Activated naive CD8-positive, alpha-beta T cell treated with anti-CD3 and anti-CD28 coated beads for 36 hours (primary cell): Measurements from ENCODE around the gene ASXL2. TPM values are rescaled to one million over a fixed set of nuclear protein-coding genes. Genes with fewer than 3 reads are reported as not detected.
A peak's percentile ranks its signal among the peaks of the same experiment; 100 is the strongest.
"Not testable (repeated sequence)": the region's sequence is repeated elsewhere in the genome, so short reads cannot be mapped to it uniquely, and the experiment has no call there.

Experiments used
- DNase-seq: peaks from one replicate; pipeline ENCODE4 v3.0.0; 2021
- H3K27ac Mint-ChIP-seq: one replicate; pipeline ENCODE4 v1.8.0; 2022; ENCODE audit warnings: mild to moderate bottlenecking, moderate library complexity, mixed read lengths
- H3K27me3 Mint-ChIP-seq: one replicate; pipeline ENCODE4 v1.8.0; 2022; ENCODE audit warnings: mild to moderate bottlenecking, mixed read lengths
- H3K36me3 Mint-ChIP-seq: one replicate; pipeline ENCODE4 v1.8.0; 2021; ENCODE audit warnings: mild to moderate bottlenecking, mixed read lengths
- H3K4me1 Mint-ChIP-seq: one replicate; pipeline ENCODE4 v1.8.0; 2021; ENCODE audit warnings: mixed read lengths
- H3K4me3 Mint-ChIP-seq: one replicate; pipeline ENCODE4 v1.8.0; 2022; ENCODE audit warnings: mild to moderate bottlenecking, moderate library complexity, mixed read lengths
- H3K9me3 Mint-ChIP-seq: one replicate; pipeline ENCODE4 v1.8.0; 2022; ENCODE audit warnings: mixed read lengths
- total RNA-seq, 2 experiments: library from RNA; stranded (reverse); gene quantifications; one replicate each; pipeline ENCODE4 v1.2.3, GENCODE V29; 2021

The ASXL2 gene
- total RNA-seq = 10 to 100 TPM; 36.2 to 39.6 TPM

DNA sequence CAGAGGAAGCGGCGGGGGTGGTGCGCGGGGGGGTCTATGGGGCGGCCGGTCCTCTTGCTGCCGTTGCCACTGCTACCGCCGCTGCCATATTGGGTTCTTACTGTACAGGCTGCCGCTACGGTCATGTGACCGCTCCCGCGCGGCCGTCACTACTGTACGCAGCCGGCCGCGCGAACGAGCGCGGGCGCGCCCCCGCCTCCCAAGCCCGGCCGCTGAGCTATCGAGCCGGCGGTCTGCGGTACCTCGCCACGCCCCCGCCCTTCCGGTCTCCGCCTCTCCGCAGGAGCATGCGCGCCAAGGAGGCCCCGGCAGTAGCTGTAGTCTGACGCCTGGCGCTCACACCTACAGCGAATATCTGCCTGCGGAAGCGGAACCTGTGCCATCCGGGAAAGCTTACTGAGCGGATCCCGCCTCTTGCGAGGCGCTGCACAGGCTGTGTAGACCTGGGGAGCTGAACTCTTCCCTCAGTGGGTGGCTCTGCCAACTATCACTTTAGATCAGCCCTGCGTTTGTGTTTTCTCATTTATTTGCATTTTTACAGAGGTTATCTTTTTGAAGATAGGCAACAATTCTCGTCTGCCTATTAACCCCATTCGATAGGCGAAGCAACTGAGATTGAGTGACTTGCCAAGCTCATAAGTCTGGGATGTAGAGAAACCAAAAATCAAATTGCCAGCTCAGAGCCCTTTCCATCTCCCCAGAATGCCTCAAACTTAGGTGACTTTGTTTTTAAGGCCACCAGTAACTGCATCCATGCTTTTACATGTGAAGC, at the start of gene ASXL2:
Gene ASXL2 (minus strand): TSS at position 127 of the 772 bp plus-strand sequence. CDS start 265 bp downstream, outside the sequence.
- Mint-ChIP-seq H3K27me3 (no peaks in the 10 kb centered on the region), H3K27ac (peak within 1 kb of the TSS; percentile 96), H3K4me3 (peak within 1 kb of the TSS; percentile 92), H3K9me3 (no peaks in the 10 kb centered on the region), H3K4me1 (peaks cover 36% of the 10 kb centered on the region), H3K36me3 (peaks cover 13% of the 10 kb centered on the region)
- DNase-seq = peak; percentile 99

DNA sequence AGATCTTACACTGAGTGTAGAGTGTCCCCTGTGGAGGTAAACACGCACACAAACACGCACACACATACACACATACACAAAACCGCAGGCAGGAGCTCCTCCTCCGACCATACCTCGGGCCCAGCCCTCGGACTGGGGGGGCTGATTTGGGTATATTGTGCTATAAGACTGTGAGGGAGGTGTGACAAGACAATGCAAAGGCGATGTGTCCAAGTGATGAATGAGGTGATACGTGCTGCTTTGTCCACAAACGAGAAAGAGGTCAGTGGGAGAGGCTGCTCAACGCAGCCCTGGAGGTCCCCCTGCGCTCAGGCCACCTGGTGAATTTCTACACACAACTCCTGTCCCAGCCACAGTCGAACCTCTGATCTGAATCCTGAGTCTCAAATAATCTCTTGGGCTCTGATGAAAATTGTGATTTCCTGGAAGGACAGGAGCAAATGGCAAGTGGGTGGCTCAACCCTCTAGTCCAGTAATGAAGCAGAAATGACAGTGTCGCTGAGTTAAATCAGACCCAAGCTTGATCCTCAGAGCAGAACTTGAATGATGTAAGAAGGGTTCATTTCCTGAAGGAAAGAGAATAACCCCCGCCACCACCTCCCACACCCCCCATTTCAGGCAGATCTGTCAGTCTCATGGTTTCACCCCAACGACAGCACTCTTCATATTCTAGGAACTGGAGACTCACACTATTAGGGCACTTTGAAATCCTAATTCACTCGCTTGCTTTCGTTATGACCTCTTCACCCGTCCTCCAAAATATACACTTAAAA, 48.9 kb upstream of the ASXL2 start:
- Mint-ChIP-seq H3K27ac (no peak overlapping the region), H3K4me1 (no peaks in the 10 kb centered on the region)

DNA sequence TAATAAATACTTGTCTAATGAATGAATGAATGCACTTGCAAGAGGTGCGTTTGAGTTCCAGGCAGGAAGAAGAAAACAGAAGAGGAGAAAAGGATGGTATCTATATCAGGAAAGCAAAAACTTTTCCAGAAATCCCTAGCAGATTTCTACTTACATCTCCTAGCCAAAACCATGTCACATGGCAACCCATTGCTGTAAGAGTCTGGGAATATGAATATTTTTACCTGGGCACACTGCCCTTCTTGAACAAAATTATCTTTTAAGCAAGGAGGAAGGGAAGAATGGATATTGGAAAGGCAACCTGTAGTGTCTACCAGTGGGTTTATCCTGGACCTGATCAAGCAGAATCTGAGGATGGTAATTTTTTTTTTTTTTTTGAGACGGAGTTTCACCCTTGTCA, 44.2 kb upstream of the ASXL2 start:
- Mint-ChIP-seq H3K27me3 (no peaks in the 10 kb centered on the region), H3K4me1 (no peaks in the 10 kb centered on the region), H3K9me3 (no peaks in the 10 kb centered on the region), H3K36me3 (no peaks in the 10 kb centered on the region), H3K27ac (no peak overlapping the region), H3K4me3 (no peak overlapping the region)
- no peak for DNase-seq

More for the DNA sequence above, 48.9 kb upstream of the ASXL2 start:
- Mint-ChIP-seq H3K27me3 (no peaks in the 10 kb centered on the region), H3K9me3 (no peaks in the 10 kb centered on the region), H3K36me3 (no peaks in the 10 kb centered on the region), H3K4me3 (no peak overlapping the region)
- no peak for DNase-seq

DNA sequence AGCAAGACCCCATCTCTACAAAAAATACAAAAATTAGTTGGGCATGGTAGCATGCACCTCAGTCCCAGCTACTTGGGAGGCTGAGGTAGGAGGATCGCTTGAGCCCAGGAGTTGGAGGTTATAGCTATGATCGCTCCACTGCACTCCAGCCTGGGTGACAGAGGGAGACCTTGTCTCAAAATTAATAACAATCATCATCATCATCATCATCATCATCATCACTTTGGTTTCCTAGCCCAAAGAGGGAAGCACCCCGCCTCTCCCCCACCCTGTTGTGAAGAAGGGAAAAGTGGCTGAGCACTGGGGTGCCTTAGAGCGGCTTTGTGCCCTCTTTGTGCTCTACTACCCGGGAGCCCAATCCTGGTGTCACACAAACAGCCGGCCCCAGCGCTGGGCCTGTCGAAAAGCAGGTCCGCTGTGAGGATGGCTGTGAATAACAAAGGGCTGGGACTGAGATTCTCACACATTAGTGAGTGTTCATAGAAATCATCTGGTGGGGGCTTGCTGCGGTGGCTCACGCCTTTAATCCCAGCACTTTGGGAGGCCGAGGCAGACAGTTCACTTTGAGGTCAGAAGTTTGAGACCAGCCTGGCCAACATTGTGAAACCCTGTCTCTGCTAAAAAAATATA, 42.6 kb upstream of the ASXL2 start:
- DNase-seq = no peak
- Mint-ChIP-seq H3K4me1 (peaks cover 8% of the 10 kb centered on the region), H3K27ac (no peak overlapping the region), H3K36me3 (no peaks in the 10 kb centered on the region), H3K27me3 (no peaks in the 10 kb centered on the region), H3K4me3 (no peak overlapping the region), H3K9me3 (no peaks in the 10 kb centered on the region)

DNA sequence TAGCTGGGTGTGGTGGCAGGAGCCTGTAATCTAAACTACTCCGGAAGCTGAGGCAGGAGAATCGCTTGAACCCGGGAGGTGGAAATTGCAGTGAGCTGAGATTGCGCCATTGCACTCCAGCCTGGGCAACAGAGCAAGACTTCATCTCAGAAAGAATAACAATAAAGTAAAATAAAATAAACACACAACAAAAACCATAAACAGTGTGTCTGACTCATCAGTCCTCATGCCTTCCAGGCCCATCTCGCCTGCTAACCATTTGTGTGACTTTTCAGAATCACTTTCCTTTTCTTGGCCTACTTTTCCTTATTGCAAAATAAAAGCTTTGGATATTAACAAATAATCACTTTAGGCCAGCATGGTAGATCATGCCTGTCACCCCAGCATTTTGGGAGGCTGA, 42.0 kb upstream of the ASXL2 start:
- no peak for DNase-seq
- no peaks in the 10 kb centered on the region for H3K36me3 Mint-ChIP-seq
- H3K27ac Mint-ChIP-seq = no peak overlapping the region
- peaks cover 8% of the 10 kb centered on the region for H3K4me1 Mint-ChIP-seq
- no peaks in the 10 kb centered on the region for H3K27me3 Mint-ChIP-seq
- no peaks in the 10 kb centered on the region for H3K9me3 Mint-ChIP-seq
- H3K4me3 Mint-ChIP-seq = no peak overlapping the region

DNA sequence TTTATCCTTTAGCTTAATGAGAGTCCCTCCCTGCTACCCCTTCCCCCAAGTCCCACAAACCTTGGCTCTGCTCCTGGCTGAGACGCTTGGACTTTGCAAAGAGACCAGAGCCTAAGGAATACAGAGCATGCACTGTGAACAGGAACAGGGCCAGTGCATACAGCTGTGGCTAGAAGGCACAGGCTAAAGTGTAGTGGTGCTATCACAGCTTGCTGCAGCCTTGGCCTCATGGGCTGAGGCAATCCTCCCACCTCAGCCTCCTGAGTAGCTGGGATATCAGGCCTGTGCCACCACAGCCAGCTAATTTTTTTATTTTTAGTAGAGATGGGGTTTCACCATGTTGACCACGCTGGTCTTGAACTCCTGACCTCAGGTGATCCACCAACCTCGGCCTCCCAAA, 39.5 kb upstream of the ASXL2 start:
- Mint-ChIP-seq H3K27ac (no peak overlapping the region), H3K4me3 (no peak overlapping the region), H3K27me3 (no peaks in the 10 kb centered on the region), H3K4me1 (peaks cover 8% of the 10 kb centered on the region), H3K9me3 (no peaks in the 10 kb centered on the region), H3K36me3 (no peaks in the 10 kb centered on the region)
- no peak for DNase-seq

DNA sequence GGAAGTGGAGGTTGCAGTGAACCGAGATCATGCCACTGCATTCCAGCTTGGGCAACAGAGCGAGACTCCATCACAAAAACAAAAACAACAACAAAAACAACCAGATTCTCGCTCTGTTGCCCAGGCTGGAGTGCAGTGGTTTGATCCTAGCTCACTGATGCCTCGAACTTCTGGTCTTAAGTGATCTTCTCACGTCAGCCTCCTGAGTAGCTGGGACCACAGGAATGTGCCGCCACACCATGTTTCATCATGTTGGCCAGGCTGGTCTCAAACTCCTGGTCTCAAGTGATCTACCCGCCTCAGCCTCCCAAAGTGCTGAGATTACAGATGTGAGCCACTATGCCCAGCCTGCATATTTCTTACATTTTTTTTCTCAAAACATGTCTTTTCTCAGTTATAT, 39.1 kb upstream of the ASXL2 start:
- H3K4me1 Mint-ChIP-seq, H3K27me3 Mint-ChIP-seq, H3K4me3 Mint-ChIP-seq, H3K27ac Mint-ChIP-seq, DNase-seq, H3K36me3 Mint-ChIP-seq, H3K9me3 Mint-ChIP-seq: not testable (repeated sequence)

DNA sequence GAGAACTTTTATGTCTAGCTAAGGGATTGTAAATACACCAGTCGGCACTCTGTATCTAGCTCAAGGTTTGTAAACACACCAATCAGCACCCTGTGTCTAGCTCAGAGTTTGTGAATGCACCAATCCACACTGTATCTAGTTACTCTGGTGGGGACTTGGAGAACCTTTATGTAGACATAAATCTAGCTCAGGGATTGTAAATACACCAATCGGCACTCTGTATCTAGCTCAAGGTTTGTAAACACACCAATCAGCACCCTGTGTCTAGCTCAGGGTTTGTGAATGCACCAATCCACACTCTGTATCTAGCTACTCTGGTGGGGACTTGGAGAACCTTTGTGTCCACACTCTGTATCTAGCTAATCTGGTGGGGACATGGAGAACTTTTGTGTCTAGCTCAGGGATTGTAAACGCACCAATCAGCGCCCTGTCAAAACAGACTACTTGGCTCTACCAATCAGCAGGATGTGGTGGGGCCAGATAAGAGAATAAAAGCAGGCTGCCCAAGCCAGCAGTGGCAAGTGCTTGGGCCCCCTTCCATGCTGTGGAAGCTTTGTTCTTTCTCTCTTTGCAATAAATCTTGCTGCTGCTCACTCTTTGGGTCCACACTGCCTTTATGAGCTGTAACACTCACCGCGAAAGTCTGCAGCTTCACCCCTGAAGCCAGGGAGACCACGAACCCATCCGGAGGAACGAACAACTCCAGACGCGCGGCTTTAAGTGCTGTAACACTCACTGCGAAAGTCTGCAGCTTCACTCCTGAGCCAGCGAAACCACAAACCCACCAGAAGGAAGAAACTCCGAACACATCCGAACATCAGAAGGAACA, 37.9 kb upstream of the ASXL2 start:
- not testable (repeated sequence) for H3K36me3 Mint-ChIP-seq, H3K27me3 Mint-ChIP-seq, H3K4me1 Mint-ChIP-seq, H3K9me3 Mint-ChIP-seq
- H3K4me3 Mint-ChIP-seq = peak overlapping the region; percentile 79
- peak overlapping the region; percentile 62 for H3K27ac Mint-ChIP-seq
- peak; percentile 54 for DNase-seq

DNA sequence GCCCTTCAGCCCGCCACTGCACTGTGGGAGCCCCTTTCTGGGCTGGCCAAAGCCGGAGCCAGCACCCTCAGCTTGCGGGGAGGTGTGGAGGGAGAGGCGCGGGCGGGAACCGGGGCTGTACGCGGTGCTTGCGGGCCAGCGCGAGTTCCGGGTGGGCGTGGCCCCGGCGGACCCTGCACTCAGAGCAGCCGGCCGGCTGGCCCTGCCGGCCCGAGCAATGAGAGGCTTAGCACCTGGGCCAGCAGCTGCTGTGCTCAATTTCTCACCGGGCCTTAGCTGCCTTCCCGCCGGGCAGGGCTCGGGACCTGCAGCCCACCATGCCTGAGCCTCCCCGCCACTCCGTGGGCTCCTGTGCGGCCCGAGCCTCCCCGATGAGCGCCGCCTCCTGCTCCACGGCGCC, 37.1 kb upstream of the ASXL2 start:
- DNase-seq, H3K4me3 Mint-ChIP-seq, H3K27ac Mint-ChIP-seq, H3K9me3 Mint-ChIP-seq, H3K36me3 Mint-ChIP-seq, H3K27me3 Mint-ChIP-seq, H3K4me1 Mint-ChIP-seq: not testable (repeated sequence)

DNA sequence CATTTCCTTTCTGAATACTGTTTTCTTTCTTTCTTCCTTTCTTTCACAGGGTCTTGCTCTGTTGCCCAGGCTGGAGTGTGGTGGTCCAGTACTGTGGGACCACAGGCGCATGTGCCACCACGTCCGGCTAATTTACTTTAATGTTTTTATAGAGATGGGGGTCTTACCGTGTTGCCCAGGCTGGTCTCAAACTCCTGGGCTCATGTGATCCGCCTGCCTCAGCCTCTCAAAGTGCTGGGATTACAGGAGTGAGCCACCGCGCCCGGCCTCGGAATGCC, 35.3 kb upstream of the ASXL2 start:
- not testable (repeated sequence) for DNase-seq, H3K27me3 Mint-ChIP-seq, H3K9me3 Mint-ChIP-seq, H3K36me3 Mint-ChIP-seq, H3K4me3 Mint-ChIP-seq, H3K27ac Mint-ChIP-seq, H3K4me1 Mint-ChIP-seq

DNA sequence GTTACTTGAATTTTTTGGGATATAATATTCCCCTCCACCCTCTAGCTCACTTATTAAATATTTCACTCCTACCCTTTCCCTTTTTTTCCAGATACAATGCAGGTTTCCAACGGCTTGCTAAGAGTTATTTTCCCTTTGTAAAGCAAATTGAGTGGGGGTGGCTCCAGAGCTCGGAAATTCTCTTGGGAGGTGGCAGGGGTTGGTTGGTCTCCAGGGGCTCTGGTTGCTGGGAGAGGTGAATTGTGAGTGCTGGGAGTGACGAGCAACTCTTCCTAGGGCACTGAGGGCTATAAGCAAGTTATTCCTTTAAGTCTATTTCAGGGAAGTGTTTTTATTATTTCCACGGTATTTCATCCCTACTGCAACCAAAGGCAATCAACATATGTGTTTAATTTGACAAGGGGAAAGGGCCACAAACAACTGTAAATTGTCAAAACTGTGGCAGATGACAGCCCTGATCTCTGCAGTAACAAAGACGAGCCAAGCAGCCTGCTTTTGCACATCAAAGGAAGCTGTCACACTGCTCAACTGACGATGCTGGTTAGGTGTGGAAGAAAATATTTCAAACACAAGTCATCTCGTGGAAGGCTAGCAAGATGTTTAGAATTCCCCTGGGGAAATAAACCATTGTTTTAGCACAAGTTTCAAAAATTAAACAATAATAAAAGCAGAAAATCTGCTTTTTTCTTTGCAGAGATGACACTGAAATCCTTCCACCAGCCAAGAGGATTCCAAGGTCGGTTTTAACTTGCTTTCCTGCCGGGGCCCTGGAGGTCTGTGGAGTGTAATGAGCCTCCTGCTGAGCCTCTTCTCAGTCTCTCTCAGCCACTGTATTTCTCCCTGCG, 34.8 kb upstream of the ASXL2 start:
- Mint-ChIP-seq H3K27ac (no peak overlapping the region), H3K4me1 (peaks cover 8% of the 10 kb centered on the region), H3K9me3 (no peaks in the 10 kb centered on the region), H3K36me3 (no peaks in the 10 kb centered on the region), H3K4me3 (no peak overlapping the region), H3K27me3 (no peaks in the 10 kb centered on the region)
- no peak for DNase-seq

DNA sequence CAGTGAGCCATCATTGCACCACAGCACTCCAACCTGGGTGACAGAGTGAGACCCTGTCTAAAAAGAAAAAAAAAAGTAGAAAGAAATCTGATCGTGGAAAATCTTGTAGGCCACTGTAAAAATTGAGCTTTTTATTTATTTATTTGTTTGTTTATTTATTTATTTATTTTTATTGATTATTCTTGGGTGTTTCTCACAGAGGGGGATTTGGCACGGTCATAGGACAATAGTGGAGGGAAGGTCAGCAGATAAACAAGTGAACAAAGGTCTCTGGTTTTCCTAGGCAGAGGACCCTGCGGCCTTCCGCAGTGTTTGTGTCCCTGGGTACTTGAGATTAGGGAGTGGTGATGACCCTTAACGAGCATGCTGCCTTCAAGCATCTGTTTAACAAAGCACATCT, 31.3 kb upstream of the ASXL2 start:
- not testable (repeated sequence) for H3K4me1 Mint-ChIP-seq, H3K36me3 Mint-ChIP-seq, DNase-seq, H3K27me3 Mint-ChIP-seq, H3K27ac Mint-ChIP-seq, H3K4me3 Mint-ChIP-seq, H3K9me3 Mint-ChIP-seq

DNA sequence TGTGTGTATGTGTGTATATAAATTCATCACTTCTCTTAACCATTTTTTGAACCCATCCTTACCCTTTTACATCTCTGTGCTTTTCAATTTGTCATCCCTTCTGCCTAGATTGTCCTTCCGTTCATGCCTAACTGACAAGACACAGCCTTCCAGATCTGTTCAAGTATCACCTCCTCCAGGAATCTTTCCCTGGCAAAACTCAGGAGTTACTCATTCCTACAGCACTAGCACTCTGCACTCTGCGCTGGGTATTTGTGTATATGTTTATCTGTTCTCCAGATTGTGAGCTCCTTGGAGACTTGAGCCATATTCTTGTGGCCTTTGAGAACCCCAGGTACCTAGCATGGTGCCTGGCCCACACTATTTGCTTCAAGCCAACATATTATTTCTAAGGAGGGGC, 26.8 kb upstream of the ASXL2 start:
- Mint-ChIP-seq H3K9me3 (no peaks in the 10 kb centered on the region), H3K27ac (no peak overlapping the region), H3K27me3 (no peaks in the 10 kb centered on the region)

DNA sequence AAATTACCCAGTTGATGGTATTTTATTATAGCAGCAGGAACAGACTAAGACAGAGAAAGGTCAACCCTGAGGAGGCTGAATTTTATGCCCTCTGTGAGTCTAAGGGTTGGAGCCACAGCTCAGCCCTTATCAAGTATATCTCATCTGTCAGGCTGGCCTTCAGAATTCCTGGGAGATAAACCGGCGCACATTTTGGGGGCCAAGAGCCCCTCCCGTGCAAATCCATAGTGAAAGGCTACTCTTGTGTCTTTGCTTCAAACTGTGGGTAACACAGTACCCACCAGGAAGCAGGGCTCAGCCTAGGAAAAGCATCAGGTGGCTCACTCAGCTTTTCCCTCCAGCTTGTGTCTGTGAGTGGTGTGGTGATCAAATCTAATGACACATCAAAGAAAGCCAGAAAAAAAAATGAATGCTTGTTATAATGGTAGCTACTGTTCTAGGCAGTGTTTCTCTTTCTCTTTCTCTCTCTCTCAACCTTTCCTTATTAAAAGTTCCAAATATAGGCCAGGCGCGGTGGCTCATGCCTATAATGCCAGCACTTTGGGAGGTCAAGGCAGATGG, 25.0 kb upstream of the ASXL2 start:
- Mint-ChIP-seq H3K4me3 (no peak overlapping the region), H3K27me3 (no peaks in the 10 kb centered on the region), H3K4me1 (peaks cover 2% of the 10 kb centered on the region), H3K9me3 (no peaks in the 10 kb centered on the region), H3K27ac (no peak overlapping the region), H3K36me3 (no peaks in the 10 kb centered on the region)
- no peak for DNase-seq

More for the DNA sequence above, 26.8 kb upstream of the ASXL2 start:
- Mint-ChIP-seq H3K4me1 (peaks cover 2% of the 10 kb centered on the region), H3K4me3 (no peak overlapping the region), H3K36me3 (no peaks in the 10 kb centered on the region)
- DNase-seq = no peak
